ENCODE measurements around the gene HMGN1. TPM values are rescaled to one million over a fixed set of nuclear protein-coding genes. Genes with fewer than 3 reads are reported as not detected.

HMGN1 gene
- total RNA-seq, 4 donors from 2014 or later, result 58.4 to 82.2 (median 59.6) TPM

GRCh38 chr21:39366563-39366962, 17.7 kb upstream of the HMGN1 start:
- Histone ChIP-seq H3K4me3 (no peak overlapping the region), H3K27me3 (no peaks in the 10 kb centered on the region), H3K36me3 (no peaks in the 10 kb centered on the region), H3K4me1 (no peaks in the 10 kb centered on the region), H3K9me3 (no peaks in the 10 kb centered on the region), H3K27ac (no peak overlapping the region)
- 95 to 99% methylated on average over 4 of the region's 4 CpGs for WGBS, 2 donors
- TF ChIP-seq, protein P1, sequence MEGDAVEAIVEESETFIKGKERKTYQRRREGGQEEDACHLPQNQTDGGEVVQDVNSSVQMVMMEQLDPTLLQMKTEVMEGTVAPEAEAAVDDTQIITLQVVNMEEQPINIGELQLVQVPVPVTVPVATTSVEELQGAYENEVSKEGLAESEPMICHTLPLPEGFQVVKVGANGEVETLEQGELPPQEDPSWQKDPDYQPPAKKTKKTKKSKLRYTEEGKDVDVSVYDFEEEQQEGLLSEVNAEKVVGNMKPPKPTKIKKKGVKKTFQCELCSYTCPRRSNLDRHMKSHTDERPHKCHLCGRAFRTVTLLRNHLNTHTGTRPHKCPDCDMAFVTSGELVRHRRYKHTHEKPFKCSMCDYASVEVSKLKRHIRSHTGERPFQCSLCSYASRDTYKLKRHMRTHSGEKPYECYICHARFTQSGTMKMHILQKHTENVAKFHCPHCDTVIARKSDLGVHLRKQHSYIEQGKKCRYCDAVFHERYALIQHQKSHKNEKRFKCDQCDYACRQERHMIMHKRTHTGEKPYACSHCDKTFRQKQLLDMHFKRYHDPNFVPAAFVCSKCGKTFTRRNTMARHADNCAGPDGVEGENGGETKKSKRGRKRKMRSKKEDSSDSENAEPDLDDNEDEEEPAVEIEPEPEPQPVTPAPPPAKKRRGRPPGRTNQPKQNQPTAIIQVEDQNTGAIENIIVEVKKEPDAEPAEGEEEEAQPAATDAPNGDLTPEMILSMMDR (IDR thresholded peaks at IDR 0.05), result no peak
- TF ChIP-seq POLR2A (IDR thresholded peaks at IDR 0.05) (no peak), EP300 (IDR thresholded peaks at IDR 0.05) (no peak)
- DNase-seq (ENCODE audit: low spot score in 2 of 2), result no peak

GRCh38 chr21:39364949-39365348, 16.1 kb upstream of the HMGN1 start:
- H3K27me3 ChIP-seq, result no peaks in the 10 kb centered on the region

GRCh38 chr21:39363607-39364555, 15.0 kb upstream of the HMGN1 start:
- DNase-seq (ENCODE audit: low spot score in 2 of 2), result no peak
- Histone ChIP-seq H3K36me3 (no peaks in the 10 kb centered on the region), H3K4me3 (no peak overlapping the region), H3K9me3 (no peaks in the 10 kb centered on the region), H3K4me1 (no peaks in the 10 kb centered on the region), H3K27me3 (no peaks in the 10 kb centered on the region), H3K27ac (no peak overlapping the region)
- WGBS, 2 donors, result 60 to 63% methylated on average over 6 of the region's 6 CpGs
- TF ChIP-seq EP300 (IDR thresholded peaks at IDR 0.05) (no peak), POLR2A (IDR thresholded peaks at IDR 0.05) (no peak)
- TF ChIP-seq, protein P1 (IDR thresholded peaks at IDR 0.05), result no peak

More at GRCh38 chr21:39364949-39365348, 16.1 kb upstream of the HMGN1 start:
- no peaks in the 10 kb centered on the region for H3K36me3 ChIP-seq
- 81 to 83% methylated on average over 4 of the region's 4 CpGs for WGBS, 2 donors
- TF ChIP-seq, protein P1 (IDR thresholded peaks at IDR 0.05), result no peak
- TF ChIP-seq EP300 (IDR thresholded peaks at IDR 0.05) (no peak), POLR2A (IDR thresholded peaks at IDR 0.05) (no peak)
- no peak overlapping the region for H3K27ac ChIP-seq
- H3K4me3 ChIP-seq, result no peak overlapping the region
- no peaks in the 10 kb centered on the region for H3K9me3 ChIP-seq
- no peaks in the 10 kb centered on the region for H3K4me1 ChIP-seq
- no peak for DNase-seq (ENCODE audit: low spot score in 2 of 2)

- H3K36me3 ChIP-seq, result no peaks in the 10 kb centered on the region
- TF ChIP-seq EP300 (IDR thresholded peaks at IDR 0.05), result no peak
- TF ChIP-seq, protein P1 (IDR thresholded peaks at IDR 0.05), result no peak
- no peak for DNase-seq (ENCODE audit: low spot score in 2 of 2)
- WGBS, 2 donors, result 80 to 93% methylated on average over 3 of the region's 3 CpGs
- H3K4me3 ChIP-seq, result no peak overlapping the region
- H3K27ac ChIP-seq, result no peak overlapping the region
- H3K9me3 ChIP-seq, result no peaks in the 10 kb centered on the region
- no peaks in the 10 kb centered on the region for H3K27me3 ChIP-seq
- no peaks in the 10 kb centered on the region for H3K4me1 ChIP-seq
Measured at GRCh38 chr21:39362733-39363132, 13.8 kb upstream of the HMGN1 start.

DNA sequence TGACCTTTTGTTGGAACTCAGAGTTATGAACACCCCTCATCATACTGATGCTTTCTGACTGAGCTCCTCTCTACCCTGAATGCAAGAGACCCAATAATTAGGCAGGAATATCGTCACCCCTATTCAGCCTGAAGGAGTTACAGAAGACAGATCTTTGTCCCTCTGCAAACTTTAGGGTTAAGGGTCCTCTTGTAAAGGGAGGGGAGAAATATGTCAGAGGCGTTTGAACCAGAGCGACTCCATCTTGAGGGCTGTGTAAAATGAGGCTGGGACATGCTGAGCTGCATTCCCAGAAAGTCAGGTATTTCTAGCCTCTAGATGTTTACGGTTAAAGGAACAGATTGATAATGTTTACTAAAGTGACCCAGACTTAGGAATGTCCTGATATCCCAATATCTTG, 10.5 kb upstream of the HMGN1 start:
- TF ChIP-seq, protein P1 (IDR thresholded peaks at IDR 0.05), result no peak
- TF ChIP-seq POLR2A (IDR thresholded peaks at IDR 0.05) (no peak), EP300 (IDR thresholded peaks at IDR 0.05) (no peak)
- 61 to 63% methylated on average over 4 of the region's 4 CpGs for WGBS, 2 donors

More for the DNA sequence above, 10.5 kb upstream of the HMGN1 start:
- DNase-seq (ENCODE audit: low spot score in 2 of 2), result no peak
- Histone ChIP-seq H3K36me3 (no peaks in the 10 kb centered on the region), H3K9me3 (no peaks in the 10 kb centered on the region), H3K4me1 (no peaks in the 10 kb centered on the region), H3K27ac (no peak overlapping the region), H3K4me3 (no peak overlapping the region), H3K27me3 (no peaks in the 10 kb centered on the region)
